GM12878 (cell line): Measurements from ENCODE around the gene IQCH. TPM values are rescaled to one million over a fixed set of nuclear protein-coding genes. Genes with fewer than 3 reads are reported as not detected.

ENCODE experiments used
- ATAC-seq: fragments of 200-7000 bp; cut with Tn5 transposase; 3 replicates; pipeline ENCODE4 v1.9.1; 2020; ENCODE audit warnings: mild to moderate bottlenecking, moderate library complexity
- BruUV-seq: library from RNA; stranded (reverse); fragments of 400-500 nt; replicated peaks from 2 replicates; lab custom pipeline; 2021; lab: Mats Ljungman, UMichigan
- CTCF ChIA-PET: fragments of 300-600 bp; sonication (Branson Sonifier 250); formaldehyde crosslinking; extraction: SDS; loops from one replicate; lab custom pipeline; 2021; ENCODE audit warnings: inconsistent platforms; lab: Yijun Ruan, JAX
- POLR2A ChIA-PET: fragments of 350-600 bp; formaldehyde crosslinking; extraction: SDS; loops from one replicate; lab custom pipeline; 2021; ENCODE audit warnings: inconsistent platforms; lab: Charles Lee
- RAD21 ChIA-PET: fragments of 300-600 bp; sonication (Branson Sonifier 250); formaldehyde crosslinking; loops from one replicate; lab custom pipeline; 2023; ENCODE audit warnings: antibody characterized with exemption; ENCODE audit not compliant: unreplicated experiment; lab: Charles Lee
- SMC1A ChIA-PET: fragments of 300-600 bp; sonication (Branson Sonifier 250); formaldehyde crosslinking; loops from one replicate; lab custom pipeline; 2023; ENCODE audit not compliant: unreplicated experiment, uncharacterized antibody; lab: Charles Lee
- DNase-seq: peaks from one replicate; pipeline ENCODE4 v3.0.0-alpha.2; 2011; ENCODE audit warnings: low read depth, low spot score
- FAIRE-seq: peaks from 3 replicates; lab custom pipeline; 2011; peaks lifted over from hg19 to GRCh38; lab: Jason Lieb, UNC
- H2AFZ ChIP-seq: 2 replicates; pipeline ENCODE4 v1.6.0; 2011; ENCODE audit warnings: low read depth, low read length, control low read depth; ENCODE audit not compliant: control insufficient read depth
- H3K27ac ChIP-seq: 2 replicates; pipeline ENCODE4 v1.5.1; 2011; ENCODE audit warnings: control low read depth; ENCODE audit not compliant: control insufficient read depth, insufficient read depth
- H3K27me3 ChIP-seq, 2 experiments: replicated peaks in 1 of 2; 2 replicates each; pipeline versions ENCODE4 v1.6.0 to v1.6.1; 2011; ENCODE audit warnings: low read length in 1 of 2; ENCODE audit not compliant: control insufficient read depth in 2 of 2, insufficient read depth in 2 of 2
- H3K36me3 ChIP-seq, 2 experiments: 2 replicates each; pipeline ENCODE4 v1.5.1; 2011; ENCODE audit warnings: low read length in 1 of 2; ENCODE audit not compliant: control insufficient read depth in 2 of 2, insufficient read depth in 2 of 2
- H3K4me1 ChIP-seq: 2 replicates; pipeline ENCODE4 v1.6.1; 2011; ENCODE audit warnings: mild to moderate bottlenecking, low read length, moderate library complexity, mixed read lengths; ENCODE audit not compliant: control insufficient read depth, insufficient read depth
- H3K4me2 ChIP-seq: 2 replicates; pipeline ENCODE4 v1.6.0; 2011; ENCODE audit warnings: control low read depth; ENCODE audit not compliant: control insufficient read depth, insufficient read depth
- H3K4me3 ChIP-seq: fragments of 200-600 bp; sonication (generic); 2 replicates; pipeline ENCODE4 v1.5.1; 2016
- H3K79me2 ChIP-seq: 2 replicates; pipeline ENCODE4 v1.6.0; 2011; ENCODE audit warnings: low read length; ENCODE audit not compliant: control insufficient read depth, insufficient read depth
- H3K9ac ChIP-seq: 2 replicates; pipeline ENCODE4 v1.8.0; 2011; ENCODE audit warnings: low read length, control low read depth, mixed read lengths; ENCODE audit not compliant: control insufficient read depth, insufficient read depth
- H3K9me3 ChIP-seq: replicated peaks from 3 replicates; pipeline ENCODE4 v1.5.1; 2011; ENCODE audit warnings: mild to moderate bottlenecking, low read length; ENCODE audit not compliant: control insufficient read depth, insufficient read depth
- H4K20me1 ChIP-seq: 2 replicates; pipeline ENCODE4 v1.6.0; 2011; ENCODE audit not compliant: control insufficient read depth, insufficient read depth
- BCL11A ChIP-seq: IDR thresholded peaks from 2 replicates; pipeline ENCODE4 v1.6.1; 2011; ENCODE audit warnings: low read depth, low read length
- BMI1 ChIP-seq: fragments of 450-650 bp; IDR thresholded peaks from 2 replicates; pipeline ENCODE4 v1.6.1; 2016; ENCODE audit warnings: mild to moderate bottlenecking, moderate library complexity, borderline replicate concordance
- CBFB ChIP-seq: IDR thresholded peaks from 2 replicates; pipeline ENCODE4 v1.6.1; 2016; ENCODE audit warnings: antibody characterized with exemption, low read depth
- JUNB ChIP-seq: IDR thresholded peaks from 2 replicates; pipeline ENCODE4 v1.6.1; 2016; ENCODE audit warnings: antibody characterized with exemption, mild to moderate bottlenecking
- MEF2A ChIP-seq: IDR thresholded peaks from 2 replicates; pipeline ENCODE4 v1.6.1; 2011; ENCODE audit warnings: low read depth, mild to moderate bottlenecking, low read length, moderate library complexity; ENCODE audit not compliant: insufficient read depth
- NFIC ChIP-seq: IDR thresholded peaks from 2 replicates; pipeline ENCODE4 v1.6.1; 2012; ENCODE audit warnings: low read depth, mild to moderate bottlenecking, inconsistent platforms, low read length, moderate library complexity
- POLR2A ChIP-seq: IDR thresholded peaks from 2 replicates; pipeline ENCODE4 v1.6.1; 2011; ENCODE audit warnings: low read depth, mild to moderate bottlenecking, low read length
- SREBF1 ChIP-seq: IDR thresholded peaks from 2 replicates; pipeline ENCODE4 v1.6.1; 2012; ENCODE audit warnings: mild to moderate bottlenecking, low read length
- SRF ChIP-seq, 2 experiments: IDR thresholded peaks; 2 replicates each; pipeline ENCODE4 v1.6.1; 2011; ENCODE audit warnings: low read depth in 2 of 2, low read length in 2 of 2, mild to moderate bottlenecking in 1 of 2, moderate library complexity in 1 of 2
- SUZ12 ChIP-seq: fragments of 200-600 bp; sonication (generic); IDR thresholded peaks from one replicate; pipeline ENCODE4 v1.6.1; 2018; ENCODE audit warnings: antibody characterized with exemption, mild to moderate bottlenecking; ENCODE audit not compliant: unreplicated experiment
- TCF12 ChIP-seq: IDR thresholded peaks from 2 replicates; pipeline ENCODE4 v1.6.1; 2011; ENCODE audit warnings: low read depth, mild to moderate bottlenecking, low read length
- ZNF207 ChIP-seq: fragments of 450-650 bp; IDR thresholded peaks from 2 replicates; pipeline ENCODE4 v1.6.1; 2014; ENCODE audit warnings: antibody characterized with exemption, mild to moderate bottlenecking, borderline replicate concordance
- WGBS: methylation state at CpG from one replicate; pipeline ENCODE4 v1.1.6; 2016; ENCODE audit warnings: low lambda C conversion rate; ENCODE audit not compliant: insufficient replicate concordance, insufficient coverage; ENCODE audit errors: missing lambda C conversion rate; 5-methylcytosine and 5-hydroxymethylcytosine counted together
- in situ Hi-C: fragments of 300-500 bp; cut with MboI; formaldehyde crosslinking; loops from 9 replicates; pipeline ENCODE4 v1.14.3; 2018; ENCODE audit warnings: mixed read lengths
- intact Hi-C: fragments of 100-400 bp; cut with micrococcal nuclease; formaldehyde crosslinking; loops from one replicate; pipeline ENCODE4 v1.14.2; 2022; ENCODE audit not compliant: unreplicated experiment
- polyA plus RNA-seq, 11 experiments: library from polyadenylated mRNA; depleted of rRNA in 4 of 11; unstranded in 6 of 11; stranded (reverse) in 5 of 11; fragments of >200 nt; fragmentation: Nextera tagmentation in 4 of 11; fragmentation: Illumina TruSeq in 1 of 11; extraction: Ambion mirVana in 4 of 11; extraction: Trizol in 1 of 11; gene quantifications; 1 replicate in 1 of 11; 2 replicates in 10 of 11; pipeline versions ENCODE4 v1.2.1 to v1.2.3, GENCODE V29; 2011 to 2016; ENCODE audit warnings: inconsistent platforms in 2 of 11, missing spikeins in 2 of 11, low read depth in 1 of 11
- total RNA-seq, 4 experiments: library from RNA; depleted of rRNA in 3 of 4; stranded (reverse); fragments of >200 nt in 3 of 4; fragmentation: Illumina TruSeq in 1 of 4; extraction: Trizol in 1 of 4; gene quantifications; 2 replicates each; pipeline versions ENCODE4 v1.2.1 to v1.2.3, GENCODE V29; 2013 to 2021

IQCH gene
- total and polyA plus RNA-seq, 10 of the 15 experiments (the other 5 are each of a cell fraction or from before 2014, with no cell fraction given) = 0.29 to 1.3 (median 0.99) TPM

- POLR2A ChIA-PET = no interaction called here
- CTCF ChIA-PET = no interaction called here
- TF ChIP-seq TCF12 (no peak), BMI1 (no peak), BCL11A (no peak), SREBF1 (no peak), ZNF207 (no peak), CBFB (no peak), SUZ12 (no peak), SRF (IDR thresholded peaks at IDR 0.05; ENCODE audit: low read depth in 2 of 2, low read length in 2 of 2) (no peak), JUNB (no peak), NFIC (no peak), MEF2A (no peak), POLR2A (no peak)
Observed at GRCh38 chr15:67394873-67395639, 140.5 kb downstream of the IQCH start.

More at GRCh38 chr15:67394873-67395639, 140.5 kb downstream of the IQCH start:
- intact Hi-C loops = no loop called here
- no TSS peak for BruUV-seq
- no peaks in the 10 kb centered on the region; a peak in 1 of 4 replicates for H3K27me3 ChIP-seq
- H3K27ac ChIP-seq = no peak overlapping the region
- H3K9ac ChIP-seq = no peak overlapping the region
- H4K20me1 ChIP-seq = no peaks in the 10 kb centered on the region
- RAD21 ChIA-PET = no interaction called here
- no peak overlapping the region for H3K4me2 ChIP-seq
- SMC1A ChIA-PET = interaction anchor here (1.4 to 1.6 kb wide), 2 partner anchors 9 to 35 kb away, joined by 3 to 4 read pairs; no protein-coding TSS in a partner anchor
- no peaks in the 10 kb centered on the region for H3K9me3 ChIP-seq
- no peaks in the 10 kb centered on the region for H3K4me1 ChIP-seq
- no peaks in the 10 kb centered on the region for H3K36me3 ChIP-seq
- WGBS = 46% methylated on average over 9 of the region's 9 CpGs
- no peaks in the 10 kb centered on the region for H3K79me2 ChIP-seq
- H2AFZ ChIP-seq = no peak overlapping the region
- no peak overlapping the region for H3K4me3 ChIP-seq
- FAIRE-seq (no peak), ATAC-seq (no peak), DNase-seq (no peak)
- in situ Hi-C loops = no loop called here
